ENCODE results near the gene RYR2.

- TF ChIP-seq CTCF (IDR thresholded peaks at IDR 0.05; ENCODE audit: low read depth, low read length) (no peak), EZH2phosphoT487 (IDR thresholded peaks at IDR 0.05; ENCODE audit: low read depth) (no peak)
Observed at GRCh38 chr1:237712586-237713157, 670.7 kb downstream of the RYR2 start.

All from OCI-LY3 (cell line).